ENCODE measurements around the gene GSC2.
"Not testable (repeated sequence)": the region's sequence is repeated elsewhere in the genome, so short reads cannot be mapped to it uniquely, and the experiment has no call there.

DNA sequence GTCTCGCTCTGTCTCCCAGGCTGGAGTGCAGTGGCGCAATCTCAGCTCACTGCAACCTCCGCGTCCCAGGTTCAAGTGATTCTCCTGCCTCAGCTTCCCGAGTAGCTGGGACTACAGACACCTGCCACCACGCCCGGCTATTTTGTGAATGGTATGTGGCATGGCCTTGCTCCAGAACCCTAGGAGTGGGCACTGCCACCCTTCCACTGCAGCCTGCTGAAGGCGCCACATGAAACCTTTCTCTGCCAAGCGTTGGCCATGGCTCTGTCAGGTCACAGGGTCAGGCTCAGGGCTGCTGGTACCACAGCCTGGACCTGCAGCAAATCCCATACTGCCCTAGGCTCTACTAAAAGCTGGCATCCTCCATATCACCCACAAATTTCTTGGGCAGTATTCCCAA lies 6.0 kb upstream of the GSC2 start:
- TF ChIP-seq, protein P1, sequence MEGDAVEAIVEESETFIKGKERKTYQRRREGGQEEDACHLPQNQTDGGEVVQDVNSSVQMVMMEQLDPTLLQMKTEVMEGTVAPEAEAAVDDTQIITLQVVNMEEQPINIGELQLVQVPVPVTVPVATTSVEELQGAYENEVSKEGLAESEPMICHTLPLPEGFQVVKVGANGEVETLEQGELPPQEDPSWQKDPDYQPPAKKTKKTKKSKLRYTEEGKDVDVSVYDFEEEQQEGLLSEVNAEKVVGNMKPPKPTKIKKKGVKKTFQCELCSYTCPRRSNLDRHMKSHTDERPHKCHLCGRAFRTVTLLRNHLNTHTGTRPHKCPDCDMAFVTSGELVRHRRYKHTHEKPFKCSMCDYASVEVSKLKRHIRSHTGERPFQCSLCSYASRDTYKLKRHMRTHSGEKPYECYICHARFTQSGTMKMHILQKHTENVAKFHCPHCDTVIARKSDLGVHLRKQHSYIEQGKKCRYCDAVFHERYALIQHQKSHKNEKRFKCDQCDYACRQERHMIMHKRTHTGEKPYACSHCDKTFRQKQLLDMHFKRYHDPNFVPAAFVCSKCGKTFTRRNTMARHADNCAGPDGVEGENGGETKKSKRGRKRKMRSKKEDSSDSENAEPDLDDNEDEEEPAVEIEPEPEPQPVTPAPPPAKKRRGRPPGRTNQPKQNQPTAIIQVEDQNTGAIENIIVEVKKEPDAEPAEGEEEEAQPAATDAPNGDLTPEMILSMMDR (IDR thresholded peaks at IDR 0.05; ENCODE audit: control extremely low read depth in 1 of 3, insufficient read depth in 1 of 3, low read depth in 1 of 3, low read length in 3 of 3): not testable (repeated sequence)
- TF ChIP-seq EP300 (IDR thresholded peaks at IDR 0.05; ENCODE audit: borderline replicate concordance in 1 of 2, low read depth in 2 of 2, low read length in 2 of 2); POLR2A (IDR thresholded peaks at IDR 0.05; ENCODE audit: control extremely low read depth in 1 of 2, low read depth in 2 of 2, low read length in 2 of 2); SP1 (IDR thresholded peaks at IDR 0.05; ENCODE audit: low read depth, low read length); GTF2F1 (IDR thresholded peaks at IDR 0.05; ENCODE audit: borderline replicate concordance, low read depth, low read length); POLR2AphosphoS5 (IDR thresholded peaks at IDR 0.05; ENCODE audit: low read depth, low read length); TAF1 (IDR thresholded peaks at IDR 0.05; ENCODE audit: low read depth, low read length); BRCA1 (IDR thresholded peaks at IDR 0.05; ENCODE audit: low read depth, low read length); MAFK (IDR thresholded peaks at IDR 0.05; ENCODE audit: low read depth, low read length): not testable (repeated sequence)
- TF ChIP-seq, protein P2, sequence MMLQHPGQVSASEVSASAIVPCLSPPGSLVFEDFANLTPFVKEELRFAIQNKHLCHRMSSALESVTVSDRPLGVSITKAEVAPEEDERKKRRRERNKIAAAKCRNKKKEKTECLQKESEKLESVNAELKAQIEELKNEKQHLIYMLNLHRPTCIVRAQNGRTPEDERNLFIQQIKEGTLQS (IDR thresholded peaks at IDR 0.05; ENCODE audit: insufficient read depth, low read depth, low read length): not testable (repeated sequence)

All from H1 (cell line).